ENCODE results near the gene FAM3C.

GRCh38 chr7:121355574-121355973 is 40.5 kb downstream of the FAM3C start:
- TF ChIP-seq ZNF70 (CRISPR knock-in tag; IDR thresholded peaks at IDR 0.05) (no peak), PATZ1 (CRISPR knock-in tag; IDR thresholded peaks at IDR 0.05; ENCODE audit: borderline replicate concordance) (no peak), CSRNP3 (CRISPR knock-in tag; IDR thresholded peaks at IDR 0.05) (no peak), GLIS3 (CRISPR knock-in tag; IDR thresholded peaks at IDR 0.05) (no peak), ZNF565 (CRISPR knock-in tag; conservative IDR thresholded peaks at IDR 0.05; ENCODE audit: low read depth) (no peak), CREB5 (CRISPR knock-in tag; IDR thresholded peaks at IDR 0.05; ENCODE audit: low read depth) (no peak), ARNTL (CRISPR knock-in tag; IDR thresholded peaks at IDR 0.05; ENCODE audit: borderline replicate concordance, low read depth) (no peak), ZFP30 (CRISPR knock-in tag; IDR thresholded peaks at IDR 0.05) (no peak)

Data from SK-N-SH treated with all-trans-retinoic acid at 6 μM for 48 hours (cell line).